BJ (cell line): Measurements from ENCODE around the gene CTSC. TPM values are rescaled to one million over a fixed set of nuclear protein-coding genes. Genes with fewer than 3 reads are reported as not detected.

Experiments used
- CTCF ChIA-PET: fragments of 350-600 bp; formaldehyde crosslinking; extraction: SDS; loops from one replicate; lab custom pipeline; 2021; ENCODE audit warnings: antibody characterized with exemption, inconsistent platforms; lab: Yijun Ruan, JAX
- POLR2A ChIA-PET: fragments of 300-600 bp; sonication (Branson Sonifier 250); formaldehyde crosslinking; extraction: SDS; loops from one replicate; lab custom pipeline; 2021; ENCODE audit warnings: antibody characterized with exemption; lab: Charles Lee
- DNase-seq: peaks from one replicate; pipeline ENCODE4 v3.0.0-alpha.2; 2011; ENCODE audit warnings: low read depth
- H3K27me3 ChIP-seq: 2 replicates; pipeline ENCODE4 v1.6.0; 2011; ENCODE audit warnings: low read length; ENCODE audit not compliant: control insufficient read depth, insufficient read depth
- H3K36me3 ChIP-seq: 2 replicates; pipeline ENCODE4 v1.5.1; 2011; ENCODE audit warnings: low read length; ENCODE audit not compliant: control insufficient read depth, insufficient read depth
- H3K4me3 ChIP-seq: 2 replicates; pipeline ENCODE4 v1.5.1; 2011; ENCODE audit warnings: low read depth, mild to moderate bottlenecking, control low read depth, low read length
- polyA plus RNA-seq: library from polyadenylated mRNA; depleted of rRNA; stranded (reverse); fragments of >200 nt; gene quantifications from 2 replicates; pipeline ENCODE4 v1.2.3, GENCODE V29; 2011
- TF ChIP-seq, protein P1 (sequence below): IDR thresholded peaks from 2 replicates; pipeline ENCODE4 v1.5.1; 2011; ENCODE audit warnings: low read depth, mild to moderate bottlenecking, control low read depth, inconsistent platforms, low read length, moderate library complexity; ENCODE audit not compliant: insufficient read depth

The CTSC gene
- polyA plus RNA-seq, 1 experiment: 175 TPM

DNA sequence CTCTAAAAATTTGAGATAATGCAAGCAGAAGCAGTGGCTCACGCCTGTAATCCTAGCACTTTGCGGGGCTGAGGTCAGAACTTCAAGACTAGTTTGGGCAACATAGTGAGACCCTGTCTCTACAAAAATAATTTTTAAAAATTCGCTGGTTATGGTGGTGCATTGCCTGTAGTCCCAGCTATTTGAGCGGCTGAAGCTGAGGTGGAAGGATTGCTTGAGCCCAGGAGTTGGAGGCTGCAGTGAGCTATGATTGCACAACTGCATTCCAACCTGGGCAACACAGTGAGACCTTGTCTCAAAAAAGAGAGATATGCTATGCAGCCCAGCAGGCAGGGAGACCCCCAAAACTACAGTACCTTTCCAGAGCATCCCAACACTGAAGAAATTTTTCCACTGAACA lies 2.3 kb downstream of the CTSC start:
- no peak for DNase-seq
- Histone ChIP-seq H3K4me3 (no peak overlapping the region), H3K27me3 (no peaks in the 10 kb centered on the region), H3K36me3 (peaks cover 5% of the 10 kb centered on the region)
- TF ChIP-seq, protein P1, sequence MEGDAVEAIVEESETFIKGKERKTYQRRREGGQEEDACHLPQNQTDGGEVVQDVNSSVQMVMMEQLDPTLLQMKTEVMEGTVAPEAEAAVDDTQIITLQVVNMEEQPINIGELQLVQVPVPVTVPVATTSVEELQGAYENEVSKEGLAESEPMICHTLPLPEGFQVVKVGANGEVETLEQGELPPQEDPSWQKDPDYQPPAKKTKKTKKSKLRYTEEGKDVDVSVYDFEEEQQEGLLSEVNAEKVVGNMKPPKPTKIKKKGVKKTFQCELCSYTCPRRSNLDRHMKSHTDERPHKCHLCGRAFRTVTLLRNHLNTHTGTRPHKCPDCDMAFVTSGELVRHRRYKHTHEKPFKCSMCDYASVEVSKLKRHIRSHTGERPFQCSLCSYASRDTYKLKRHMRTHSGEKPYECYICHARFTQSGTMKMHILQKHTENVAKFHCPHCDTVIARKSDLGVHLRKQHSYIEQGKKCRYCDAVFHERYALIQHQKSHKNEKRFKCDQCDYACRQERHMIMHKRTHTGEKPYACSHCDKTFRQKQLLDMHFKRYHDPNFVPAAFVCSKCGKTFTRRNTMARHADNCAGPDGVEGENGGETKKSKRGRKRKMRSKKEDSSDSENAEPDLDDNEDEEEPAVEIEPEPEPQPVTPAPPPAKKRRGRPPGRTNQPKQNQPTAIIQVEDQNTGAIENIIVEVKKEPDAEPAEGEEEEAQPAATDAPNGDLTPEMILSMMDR: no peak
- ChIA-PET POLR2A (no interaction called here), CTCF (no interaction called here)

DNA sequence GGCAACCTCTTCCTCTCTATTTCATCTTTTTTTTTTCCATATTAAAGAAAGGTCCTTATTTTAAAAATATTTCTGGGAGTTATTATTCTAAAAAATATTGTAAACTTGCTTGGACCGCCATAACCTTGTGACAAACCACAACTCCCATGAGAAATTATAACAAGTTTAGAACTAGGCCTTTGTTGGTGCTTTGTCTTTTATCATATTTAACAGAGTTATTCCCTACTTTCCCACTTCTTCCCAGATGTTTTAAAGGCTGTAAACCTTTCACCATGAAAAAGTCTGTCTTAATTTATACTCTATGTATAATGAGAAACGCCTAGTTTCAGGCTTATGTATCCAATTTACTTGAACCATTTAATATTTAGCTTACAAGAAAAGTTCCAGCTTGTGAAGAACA lies 3.7 kb downstream of the CTSC start:
- H3K4me3 ChIP-seq: no peak overlapping the region
- ChIA-PET CTCF (interaction anchor here (1.1 kb wide), 1 partner anchor 218 kb away, joined by 3 read pairs; no protein-coding TSS in a partner anchor), POLR2A (no interaction called here)
- H3K27me3 ChIP-seq: no peaks in the 10 kb centered on the region
- no peak for DNase-seq
- TF ChIP-seq, protein P1: no peak
- peaks cover 5% of the 10 kb centered on the region for H3K36me3 ChIP-seq

DNA sequence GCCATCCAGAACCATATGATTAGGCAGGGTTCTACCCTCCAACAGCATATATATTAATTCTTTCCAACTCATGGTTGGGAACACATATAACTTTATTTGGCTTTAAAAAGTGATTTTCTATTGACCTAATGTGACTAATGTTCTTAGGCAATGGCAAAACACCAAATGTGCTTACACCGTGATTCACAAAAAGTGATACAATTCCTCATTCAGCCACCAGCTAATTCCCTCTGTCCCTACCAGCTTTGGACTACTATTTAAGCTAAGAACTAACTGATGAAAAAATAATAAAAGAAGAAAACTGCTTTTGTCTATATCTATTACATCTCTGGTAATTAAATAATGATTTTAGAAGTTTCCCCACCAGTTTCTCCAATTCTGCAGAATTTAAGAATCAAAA lies 4.7 kb downstream of the CTSC start:
- Histone ChIP-seq H3K4me3 (no peak overlapping the region), H3K27me3 (no peaks in the 10 kb centered on the region), H3K36me3 (peaks cover 5% of the 10 kb centered on the region)
- TF ChIP-seq, protein P1: no peak
- ChIA-PET CTCF (no interaction called here), POLR2A (no interaction called here)
- no peak for DNase-seq

DNA sequence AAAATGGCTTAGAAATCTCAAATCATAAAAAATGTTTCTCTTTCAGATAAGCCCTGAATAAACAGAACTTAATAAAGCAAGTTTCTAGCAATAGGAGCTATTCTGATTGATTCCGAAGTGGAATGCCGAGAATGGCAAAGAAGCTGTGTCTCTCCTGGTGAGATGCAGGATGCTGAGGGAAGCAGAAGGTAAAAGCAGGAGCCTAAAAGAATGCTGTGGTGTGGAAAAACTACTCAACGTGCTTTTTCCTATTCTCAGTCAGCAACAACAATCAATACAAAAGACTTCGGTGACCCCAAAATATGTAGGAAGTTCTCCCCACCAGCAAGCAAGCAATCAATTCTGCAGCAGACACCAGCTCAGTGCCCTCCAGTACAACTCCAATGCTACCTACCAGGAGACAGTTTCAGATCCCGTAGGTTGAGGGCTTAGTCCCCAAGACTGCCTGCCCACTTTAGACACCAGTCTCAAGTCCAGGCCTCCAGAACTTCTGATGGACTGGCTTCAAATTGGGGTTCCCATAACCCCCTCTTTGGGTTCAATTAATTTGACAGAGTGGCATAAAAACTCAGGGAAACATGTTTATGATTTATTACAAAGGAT lies 6.6 kb downstream of the CTSC start:
- TF ChIP-seq, protein P1: no peak
- ChIA-PET CTCF (interaction anchor here (1.0 to 1.4 kb wide), 2 partner anchors 98 to 176 kb away, joined by 3 to 6 read pairs; no protein-coding TSS in a partner anchor), POLR2A (no interaction called here)
- Histone ChIP-seq H3K36me3 (peaks cover 5% of the 10 kb centered on the region), H3K4me3 (no peak overlapping the region), H3K27me3 (no peaks in the 10 kb centered on the region)
- no peak for DNase-seq

DNA sequence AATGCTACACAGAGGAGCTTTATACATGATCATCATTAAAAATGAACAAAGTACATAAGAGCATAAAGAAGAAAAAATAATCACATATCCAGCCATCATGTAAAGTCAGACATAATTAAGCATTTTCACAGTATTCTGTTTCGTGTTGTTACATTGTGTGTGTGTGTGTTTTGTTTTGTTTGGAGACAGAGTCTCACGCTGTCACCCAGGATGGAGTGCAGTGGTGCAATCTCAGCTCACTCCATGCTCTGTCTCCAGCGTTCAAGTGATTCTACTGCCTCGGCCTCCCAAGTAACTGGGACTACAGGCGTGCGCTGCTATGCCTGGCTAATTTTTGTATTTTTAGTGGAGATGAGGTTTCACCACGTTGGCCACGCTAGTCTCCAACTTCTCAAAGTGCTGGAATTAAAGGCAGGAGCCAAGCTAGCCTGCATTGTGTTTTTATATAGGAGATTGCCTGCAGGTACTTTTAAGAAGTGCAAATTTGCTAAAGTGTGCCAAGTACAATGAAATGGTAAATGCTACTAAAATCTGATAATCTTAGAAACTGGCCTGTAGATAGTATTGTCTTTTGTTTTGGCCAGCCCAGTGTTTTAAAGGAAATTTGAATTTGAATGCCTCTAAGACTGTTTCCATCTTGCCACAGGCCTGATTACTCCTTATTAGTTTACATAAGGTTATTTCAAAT lies 7.8 kb downstream of the CTSC start:
- no peak for DNase-seq
- ChIA-PET POLR2A (no interaction called here), CTCF (interaction anchor here (1.0 to 1.4 kb wide), 3 partner anchors 15 to 178 kb away, joined by 3 to 6 read pairs (median 4); no protein-coding TSS in a partner anchor)
- peaks cover 5% of the 10 kb centered on the region for H3K36me3 ChIP-seq
- TF ChIP-seq, protein P1: no peak
- H3K4me3 ChIP-seq: no peak overlapping the region
- H3K27me3 ChIP-seq: no peaks in the 10 kb centered on the region
